Endodermal cell (in vitro differentiated cells): ENCODE results near the gene FXN. TPM values are rescaled to one million over a fixed set of nuclear protein-coding genes. Genes with fewer than 3 reads are reported as not detected.

Experiments
- DNase-seq: peaks from one replicate; pipeline ENCODE4 v3.0.0-alpha.2; 2017
- H3K27ac ChIP-seq: 2 replicates; pipeline ENCODE4 v1.5.1; 2013; ENCODE audit warnings: mild to moderate bottlenecking, low read depth, low read length, moderate library complexity
- H3K27me3 ChIP-seq: 2 replicates; pipeline ENCODE4 v1.6.1; 2013; ENCODE audit warnings: mild to moderate bottlenecking, low read length, moderate library complexity; ENCODE audit not compliant: insufficient read depth, control insufficient read depth, poor library complexity, severe bottlenecking
- H3K36me3 ChIP-seq: 2 replicates; pipeline ENCODE4 v1.7.0; 2013; ENCODE audit warnings: mild to moderate bottlenecking, low read length, moderate library complexity; ENCODE audit not compliant: control insufficient read depth, insufficient read depth
- H3K4me1 ChIP-seq: one replicate; pipeline ENCODE4 v1.7.0; 2013; ENCODE audit warnings: low read length; ENCODE audit not compliant: control insufficient read depth, insufficient read depth
- H3K4me3 ChIP-seq: 2 replicates; pipeline ENCODE4 v1.5.1; 2013; ENCODE audit warnings: mild to moderate bottlenecking, low read length, moderate library complexity
- H3K9ac ChIP-seq: 2 replicates; pipeline ENCODE4 v1.6.1; 2013; ENCODE audit warnings: mild to moderate bottlenecking, low read length, moderate library complexity; ENCODE audit not compliant: poor library complexity, severe bottlenecking; ENCODE audit errors: extremely low read depth
- H3K9me3 ChIP-seq: 2 replicates; pipeline ENCODE4 v1.6.1; 2013; ENCODE audit warnings: mild to moderate bottlenecking, low read length, moderate library complexity; ENCODE audit not compliant: control insufficient read depth
- H3K27ac Mint-ChIP-seq: 2 replicates; pipeline ENCODE4 v1.8.0; 2020; ENCODE audit warnings: mixed read lengths
- H3K27me3 Mint-ChIP-seq: 2 replicates; pipeline ENCODE4 v1.8.0; 2021; ENCODE audit warnings: mild to moderate bottlenecking, mixed read lengths; ENCODE audit not compliant: insufficient read depth
- H3K36me3 Mint-ChIP-seq: 2 replicates; pipeline ENCODE4 v1.8.0; 2020; ENCODE audit warnings: low read depth, mixed read lengths
- H3K4me1 Mint-ChIP-seq: 2 replicates; pipeline ENCODE4 v1.8.0; 2020; ENCODE audit warnings: mixed read lengths
- H3K4me3 Mint-ChIP-seq: 2 replicates; pipeline ENCODE4 v1.8.0; 2020; ENCODE audit warnings: mild to moderate bottlenecking, moderate library complexity, mixed read lengths
- H3K9me3 Mint-ChIP-seq: 2 replicates; pipeline ENCODE4 v1.8.0; 2020; ENCODE audit warnings: mild to moderate bottlenecking, mixed read lengths
- CTCF ChIP-seq: fragments of 200-600 bp; sonication (generic); conservative IDR thresholded peaks from 2 replicates; pipeline ENCODE4 v1.5.0; 2021; ENCODE audit warnings: antibody characterized with exemption, mild to moderate bottlenecking
- WGBS, 2 experiments: methylation state at CpG; one replicate each; pipeline versions ENCODE4 v1.1.5 to v1.1.7; 2013; ENCODE audit warnings: missing lambda C conversion rate in 2 of 2, mixed read lengths in 1 of 2; ENCODE audit not compliant: insufficient coverage in 1 of 2, insufficient read length in 1 of 2; 5-methylcytosine and 5-hydroxymethylcytosine counted together
- total RNA-seq, 2 donors: library from RNA; stranded (reverse); fragmentation: NEBNext Ultra II Directional in 1 of 2; extraction: Animal tissue kit (Norgen Biotek cat#: 25700) in 1 of 2; gene quantifications; 2 replicates in 1 of 2; 3 replicates in 1 of 2; pipeline ENCODE4 v1.2.1, GENCODE V29; 2021

The FXN gene
- total RNA-seq, 2 donors from 2014 or later = 33.0 to 34.1 TPM

- Histone ChIP-seq H3K4me1 (no peaks in the 10 kb centered on the region), H3K9me3 (peaks cover 11% of the 10 kb centered on the region), H3K27me3 (no peaks in the 10 kb centered on the region), H3K4me3 (no peak overlapping the region), H3K27ac (no peak overlapping the region), H3K36me3 (no peaks in the 10 kb centered on the region), H3K9ac (no peak overlapping the region)
- H3K9me3 Mint-ChIP-seq = peaks cover 12% of the 10 kb centered on the region
- no peak overlapping the region for H3K27ac Mint-ChIP-seq
- DNase-seq = peak; percentile 67
- no peaks in the 10 kb centered on the region for H3K27me3 Mint-ChIP-seq
- no peak overlapping the region for H3K4me3 Mint-ChIP-seq
- peak; percentile 87 for TF ChIP-seq CTCF
- 47 to 55% methylated on average over 3 to 5 of the region's 5 CpGs for WGBS, 2 experiments
- peaks cover 4% of the 10 kb centered on the region for H3K4me1 Mint-ChIP-seq
- peaks cover 6% of the 10 kb centered on the region for H3K36me3 Mint-ChIP-seq
Observed at GRCh38 chr9:69027355-69028097, 8.0 kb upstream of the FXN start.

- Mint-ChIP-seq H3K36me3 (peaks cover 6% of the 10 kb centered on the region), H3K4me3 (no peak overlapping the region), H3K9me3 (peaks cover 12% of the 10 kb centered on the region), H3K4me1 (peaks cover under 1% of the 10 kb centered on the region), H3K27ac (no peak overlapping the region), H3K27me3 (no peaks in the 10 kb centered on the region)
- Histone ChIP-seq H3K36me3 (no peaks in the 10 kb centered on the region), H3K27ac (no peak overlapping the region), H3K9me3 (peaks cover 11% of the 10 kb centered on the region), H3K4me1 (no peaks in the 10 kb centered on the region), H3K4me3 (no peak overlapping the region), H3K27me3 (no peaks in the 10 kb centered on the region), H3K9ac (no peak overlapping the region)
- 86 to 91% methylated on average over 1 to 2 of the region's 2 CpGs for WGBS, 2 experiments
- no peak for DNase-seq
- no peak for TF ChIP-seq CTCF
Observed at GRCh38 chr9:69028754-69029153, 6.8 kb upstream of the FXN start.

GRCh38 chr9:69029535-69029934 is 6.0 kb upstream of the FXN start:
- no peak overlapping the region for H3K27ac ChIP-seq
- DNase-seq = no peak
- peaks cover 12% of the 10 kb centered on the region for H3K9me3 Mint-ChIP-seq
- no peaks in the 10 kb centered on the region for H3K27me3 Mint-ChIP-seq
- H3K4me3 ChIP-seq = no peak overlapping the region
- no peaks in the 10 kb centered on the region for H3K36me3 ChIP-seq
- no peak overlapping the region for H3K27ac Mint-ChIP-seq
- H3K4me1 ChIP-seq = no peaks in the 10 kb centered on the region
- H3K27me3 ChIP-seq = no peaks in the 10 kb centered on the region
- no peaks in the 10 kb centered on the region for H3K4me1 Mint-ChIP-seq
- peaks cover 11% of the 10 kb centered on the region for H3K9me3 ChIP-seq
- H3K9ac ChIP-seq = no peak overlapping the region
- TF ChIP-seq CTCF = no peak
- H3K36me3 Mint-ChIP-seq = peaks cover 6% of the 10 kb centered on the region
- no peak overlapping the region for H3K4me3 Mint-ChIP-seq
